Upper lobe of left lung (tissue), 4 donors: Measurements from ENCODE around the gene NAPSA.

Experiments used
- CTCF ChIP-seq, 6 experiments: fragments of 450-650 bp in 4 of 6; fragments of 200-600 bp in 2 of 6; sonication (generic) in 2 of 6; IDR thresholded peaks; one replicate each; pipeline ENCODE4 v1.5.1; 2016 to 2019; ENCODE audit warnings: antibody characterized with exemption in 6 of 6
- EP300 ChIP-seq, 4 donors: sonication (generic); formaldehyde crosslinking; IDR thresholded peaks; one replicate each; pipeline ENCODE4 v1.5.1; 2017; ENCODE audit warnings: antibody characterized with exemption in 4 of 4, control low read depth in 2 of 4
- POLR2AphosphoS5 ChIP-seq, 2 donors: sonication (generic); formaldehyde crosslinking; IDR thresholded peaks; one replicate each; pipeline ENCODE4 v1.5.1; 2017; ENCODE audit warnings: antibody characterized with exemption in 2 of 2

GRCh38 chr19:50323782-50324133, 41.7 kb downstream of the NAPSA start:
- no peak for TF ChIP-seq CTCF (IDR thresholded peaks at IDR 0.05)
- no peak for TF ChIP-seq POLR2AphosphoS5 (IDR thresholded peaks at IDR 0.05)
- no peak for TF ChIP-seq EP300 (IDR thresholded peaks at IDR 0.05)
